Measurements from ENCODE around the gene SPATS2. TPM values are rescaled to one million over a fixed set of nuclear protein-coding genes. Genes with fewer than 3 reads are reported as not detected.

SPATS2 gene
- total and polyA plus RNA-seq, 2 donors (not counting 3 experiments of a cell fraction or from before 2014, with no cell fraction given) = 55.8 to 66.5 TPM

GRCh38 chr12:49335955-49336644 lies 31.2 kb upstream of the SPATS2 start:
- CTCF ChIA-PET = interaction anchor here (0.8 to 9.0 kb wide), 4 partner anchors 13 to 179 kb away, joined by 3 to 280 read pairs (median 26); partner anchors contain the start of gene DNAJC22
- H2AFZ ChIP-seq (ENCODE audit: low read depth, low read length) = no peak overlapping the region
- no peaks in the 10 kb centered on the region for H3K9me1 ChIP-seq (replicated peaks; ENCODE audit: control insufficient read depth, extremely low read depth, insufficient read depth, low read length)
- FAIRE-seq (no peak), DNase-seq (ENCODE audit: low read depth, low spot score) (no peak)
- no peaks in the 10 kb centered on the region for H3K4me1 ChIP-seq (ENCODE audit: control insufficient read depth, extremely low read depth, insufficient read depth, low read length)
- BruUV-seq (replicated peaks) = no TSS peak
- H3K79me2 ChIP-seq (ENCODE audit: control insufficient read depth, insufficient read depth, low read length) = no peaks in the 10 kb centered on the region
- dilution Hi-C loops (cut with MboI; ENCODE audit: extremely low pct_ligation_motif_present, low sequenced_read_pairs) (no loop called here), intact Hi-C loops (cut with micrococcal nuclease) (no loop called here)
- H3K27me3 ChIP-seq (ENCODE audit: control insufficient read depth in 2 of 2, insufficient read depth in 2 of 2, low read length in 2 of 2) = peaks cover 52 to 62% of the 10 kb centered on the region in 2 experiments
- POLR2A ChIA-PET = no interaction called here
- no peaks in the 10 kb centered on the region for H4K20me1 ChIP-seq (replicated peaks; ENCODE audit: control insufficient read depth, extremely low read depth, insufficient read depth, low read length)
- H3K4me2 ChIP-seq (ENCODE audit: insufficient read depth, low read length) = no peak overlapping the region
- no peaks in the 10 kb centered on the region for H3K36me3 ChIP-seq (ENCODE audit: control insufficient read depth in 2 of 2, extremely low read depth in 1 of 2, insufficient read depth in 2 of 2, low read length in 2 of 2)
- no peaks in the 10 kb centered on the region for H3K9me3 ChIP-seq (replicated peaks; ENCODE audit: control insufficient read depth, insufficient read depth, low read length)
- H3K27ac ChIP-seq (ENCODE audit: insufficient read depth, low read depth, low read length) = no peak overlapping the region
- H3K4me3 ChIP-seq (replicated peaks in 1 of 3; ENCODE audit: insufficient read depth in 1 of 3, low read depth in 1 of 3, low read length in 3 of 3) = no peak overlapping the region
- TF ChIP-seq MAX (IDR thresholded peaks at IDR 0.05; ENCODE audit: insufficient read depth, insufficient read length) (no peak), EZH2 (IDR thresholded peaks at IDR 0.05; ENCODE audit: borderline replicate concordance, low read depth, low read length, severe bottlenecking) (peak; percentile 100)
- H3K9ac ChIP-seq (replicated peaks; ENCODE audit: extremely low read depth, insufficient read depth, low read length) = no peak overlapping the region

GRCh38 chr12:49336645-49337584 lies 30.3 kb upstream of the SPATS2 start, which contains the start of gene C1QL4:
Gene C1QL4 (minus strand): TSS chr12:49337188. CDS start chr12:49336477, 711 bp downstream.
- CTCF ChIA-PET = interaction anchor here (0.8 to 9.0 kb wide), 5 partner anchors 12 to 244 kb away, joined by 3 to 280 read pairs (median 25); partner anchors contain the start of gene DNAJC22
- FAIRE-seq = peak; percentile 48
- peak; percentile 69 for DNase-seq (ENCODE audit: low read depth, low spot score)
- TF ChIP-seq CTCF (IDR thresholded peaks at IDR 0.05; ENCODE audit: extremely low read depth in 1 of 2, insufficient read depth in 1 of 2, low read depth in 1 of 2, low read length in 2 of 2) = peak; percentile 64 to 97
- no peak for TF ChIP-seq POLR2A (IDR thresholded peaks at IDR 0.05; ENCODE audit: low read depth, low read length)
- TF ChIP-seq EZH2 (IDR thresholded peaks at IDR 0.05; ENCODE audit: borderline replicate concordance, low read depth, low read length, severe bottlenecking) = peak; percentile 84
- no peak for TF ChIP-seq POLR2AphosphoS5 (IDR thresholded peaks at IDR 0.05; ENCODE audit: insufficient read depth, low read depth, low read length)
- TF ChIP-seq MYC (IDR thresholded peaks at IDR 0.05; ENCODE audit: low read depth, low read length) = no peak
- TF ChIP-seq JUN (IDR thresholded peaks at IDR 0.05; ENCODE audit: borderline replicate concordance, insufficient read depth, insufficient read length, low read depth) = no peak
- TF ChIP-seq FOS (IDR thresholded peaks at IDR 0.05; ENCODE audit: borderline replicate concordance, insufficient read depth, low read length) = no peak
- no peak for TF ChIP-seq GATA2 (IDR thresholded peaks at IDR 0.05; ENCODE audit: insufficient read depth, insufficient read length, low read depth, low read length)
- TF ChIP-seq MAX (IDR thresholded peaks at IDR 0.05; ENCODE audit: insufficient read depth, insufficient read length) = no peak
- Histone ChIP-seq H3K27me3 (ENCODE audit: control insufficient read depth in 2 of 2, insufficient read depth in 2 of 2, low read length in 2 of 2) (peaks cover 59 to 70% of the 10 kb centered on the region in 2 experiments), H3K79me2 (ENCODE audit: control insufficient read depth, insufficient read depth, low read length) (no peaks in the 10 kb centered on the region), H3K4me2 (ENCODE audit: insufficient read depth, low read length) (peak within 1 kb of the TSS; percentile 28), H3K9ac (replicated peaks; ENCODE audit: extremely low read depth, insufficient read depth, low read length) (no peak within 1 kb of the TSS), H3K9me1 (replicated peaks; ENCODE audit: control insufficient read depth, extremely low read depth, insufficient read depth, low read length) (no peaks in the 10 kb centered on the region), H3K4me1 (ENCODE audit: control insufficient read depth, extremely low read depth, insufficient read depth, low read length) (no peaks in the 10 kb centered on the region), H3K4me3 (replicated peaks in 1 of 3; ENCODE audit: insufficient read depth in 1 of 3, low read depth in 1 of 3, low read length in 3 of 3) (peak within 1 kb of the TSS in 1 of 3 experiments; percentile 20), H3K36me3 (ENCODE audit: control insufficient read depth in 2 of 2, extremely low read depth in 1 of 2, insufficient read depth in 2 of 2, low read length in 2 of 2) (no peaks in the 10 kb centered on the region), H3K9me3 (replicated peaks; ENCODE audit: control insufficient read depth, insufficient read depth, low read length) (no peaks in the 10 kb centered on the region), H2AFZ (ENCODE audit: low read depth, low read length) (peak within 1 kb of the TSS; percentile 75), H3K27ac (ENCODE audit: insufficient read depth, low read depth, low read length) (no peak within 1 kb of the TSS), H4K20me1 (replicated peaks; ENCODE audit: control insufficient read depth, extremely low read depth, insufficient read depth, low read length) (no peaks in the 10 kb centered on the region)
- POLR2A ChIA-PET = interaction anchor here (0.7 kb wide), 1 partner anchor 14 kb away, joined by 3 read pairs; the partner anchor contains the start of gene TROAP
- dilution Hi-C loops (cut with MboI; ENCODE audit: extremely low pct_ligation_motif_present, low sequenced_read_pairs) = no loop called here
- BruUV-seq (replicated peaks) = no TSS peak
- intact Hi-C loops (cut with micrococcal nuclease) = loop anchor here (1.0 kb wide), 1 partner anchor 49 kb away; no protein-coding TSS in a partner anchor

Measured in endothelial cell of umbilical vein (primary cell).